Prostate gland (tissue), 2 donors: ENCODE measurements around the gene SYNE1.

Experiments
- POLR2A ChIP-seq: fragments of 450-650 bp; IDR thresholded peaks from one replicate; pipeline ENCODE4 v1.6.1; 2016; ENCODE audit warnings: antibody characterized with exemption, mild to moderate bottlenecking
- POLR2AphosphoS5 ChIP-seq: sonication (generic); formaldehyde crosslinking; IDR thresholded peaks from one replicate; pipeline ENCODE4 v1.6.1; 2017; ENCODE audit warnings: antibody characterized with exemption
- TF ChIP-seq, protein P1 (sequence below), 4 experiments: fragments of 200-600 bp in 2 of 4; fragments of 450-650 bp in 2 of 4; sonication (generic) in 2 of 4; IDR thresholded peaks; 1 replicate in 3 of 4; 2 replicates in 1 of 4; pipeline ENCODE4 v1.5.1; 2016 to 2019; ENCODE audit warnings: antibody characterized with exemption in 4 of 4, mild to moderate bottlenecking in 2 of 4, moderate library complexity in 2 of 4

- TF ChIP-seq, protein P1, sequence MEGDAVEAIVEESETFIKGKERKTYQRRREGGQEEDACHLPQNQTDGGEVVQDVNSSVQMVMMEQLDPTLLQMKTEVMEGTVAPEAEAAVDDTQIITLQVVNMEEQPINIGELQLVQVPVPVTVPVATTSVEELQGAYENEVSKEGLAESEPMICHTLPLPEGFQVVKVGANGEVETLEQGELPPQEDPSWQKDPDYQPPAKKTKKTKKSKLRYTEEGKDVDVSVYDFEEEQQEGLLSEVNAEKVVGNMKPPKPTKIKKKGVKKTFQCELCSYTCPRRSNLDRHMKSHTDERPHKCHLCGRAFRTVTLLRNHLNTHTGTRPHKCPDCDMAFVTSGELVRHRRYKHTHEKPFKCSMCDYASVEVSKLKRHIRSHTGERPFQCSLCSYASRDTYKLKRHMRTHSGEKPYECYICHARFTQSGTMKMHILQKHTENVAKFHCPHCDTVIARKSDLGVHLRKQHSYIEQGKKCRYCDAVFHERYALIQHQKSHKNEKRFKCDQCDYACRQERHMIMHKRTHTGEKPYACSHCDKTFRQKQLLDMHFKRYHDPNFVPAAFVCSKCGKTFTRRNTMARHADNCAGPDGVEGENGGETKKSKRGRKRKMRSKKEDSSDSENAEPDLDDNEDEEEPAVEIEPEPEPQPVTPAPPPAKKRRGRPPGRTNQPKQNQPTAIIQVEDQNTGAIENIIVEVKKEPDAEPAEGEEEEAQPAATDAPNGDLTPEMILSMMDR (IDR thresholded peaks at IDR 0.05): no peak
- TF ChIP-seq POLR2AphosphoS5 (no peak), POLR2A (no peak)
Measured at GRCh38 chr6:152099446-152100182, 537.5 kb downstream of the SYNE1 start.
